ENCODE data around the gene MUCL1.

GRCh38 chr12:54857406-54857805 lies 3.1 kb downstream of the MUCL1 start:
- no peak for TF ChIP-seq POLR2A (IDR thresholded peaks at IDR 0.05)
- TF ChIP-seq, protein P1, sequence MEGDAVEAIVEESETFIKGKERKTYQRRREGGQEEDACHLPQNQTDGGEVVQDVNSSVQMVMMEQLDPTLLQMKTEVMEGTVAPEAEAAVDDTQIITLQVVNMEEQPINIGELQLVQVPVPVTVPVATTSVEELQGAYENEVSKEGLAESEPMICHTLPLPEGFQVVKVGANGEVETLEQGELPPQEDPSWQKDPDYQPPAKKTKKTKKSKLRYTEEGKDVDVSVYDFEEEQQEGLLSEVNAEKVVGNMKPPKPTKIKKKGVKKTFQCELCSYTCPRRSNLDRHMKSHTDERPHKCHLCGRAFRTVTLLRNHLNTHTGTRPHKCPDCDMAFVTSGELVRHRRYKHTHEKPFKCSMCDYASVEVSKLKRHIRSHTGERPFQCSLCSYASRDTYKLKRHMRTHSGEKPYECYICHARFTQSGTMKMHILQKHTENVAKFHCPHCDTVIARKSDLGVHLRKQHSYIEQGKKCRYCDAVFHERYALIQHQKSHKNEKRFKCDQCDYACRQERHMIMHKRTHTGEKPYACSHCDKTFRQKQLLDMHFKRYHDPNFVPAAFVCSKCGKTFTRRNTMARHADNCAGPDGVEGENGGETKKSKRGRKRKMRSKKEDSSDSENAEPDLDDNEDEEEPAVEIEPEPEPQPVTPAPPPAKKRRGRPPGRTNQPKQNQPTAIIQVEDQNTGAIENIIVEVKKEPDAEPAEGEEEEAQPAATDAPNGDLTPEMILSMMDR (IDR thresholded peaks at IDR 0.05) = no peak

All from right lobe of liver (tissue), 4 donors.